Activated CD8-positive, alpha-beta memory T cell treated with anti-CD3 and anti-CD28 coated beads, Interleukin-2, amount 50 U/mL, for 24 hours (primary cell): ENCODE results near the gene KCNAB1.

ENCODE experiments used
- DNase-seq: peaks from one replicate; pipeline ENCODE4 v3.0.0-alpha.2; 2020; ENCODE audit errors: extremely low read depth

The KCNAB1 gene

GRCh38 chr3:156576051-156576450, 455.7 kb downstream of the KCNAB1 start:
- DNase-seq, result no peak

DNA sequence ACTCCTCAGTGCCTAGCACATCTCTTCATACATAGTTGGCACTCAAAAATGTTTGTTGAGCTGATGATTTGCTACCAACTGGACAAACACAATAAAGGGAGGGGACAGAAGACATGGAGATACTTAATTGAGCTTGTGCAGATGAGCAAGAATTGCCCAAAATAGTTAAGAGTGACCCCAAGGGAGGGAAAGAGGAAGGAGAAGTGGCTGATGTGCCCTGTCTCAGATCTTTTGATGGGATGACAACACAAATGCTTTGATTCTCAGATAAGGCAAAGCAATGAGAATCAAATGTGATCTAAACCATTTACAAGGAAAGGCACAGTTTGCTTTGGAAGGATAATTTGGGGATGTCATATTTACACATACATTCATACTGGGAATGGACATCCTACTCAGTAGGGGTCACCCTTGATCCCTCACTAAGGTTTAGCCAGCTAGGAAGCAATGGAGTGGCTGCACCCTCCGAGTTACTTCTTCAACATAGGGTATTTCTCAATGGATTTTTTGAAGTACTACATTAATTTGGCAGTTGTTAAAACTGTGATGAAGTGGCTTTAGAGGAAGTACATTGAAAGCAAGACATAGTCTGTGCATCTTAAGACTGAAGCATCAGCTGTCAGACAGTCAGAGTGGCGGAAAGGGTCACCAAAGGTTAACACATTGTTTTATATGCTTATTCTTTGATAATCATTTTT, 456.4 kb downstream of the KCNAB1 start:
- DNase-seq, result no peak

DNA sequence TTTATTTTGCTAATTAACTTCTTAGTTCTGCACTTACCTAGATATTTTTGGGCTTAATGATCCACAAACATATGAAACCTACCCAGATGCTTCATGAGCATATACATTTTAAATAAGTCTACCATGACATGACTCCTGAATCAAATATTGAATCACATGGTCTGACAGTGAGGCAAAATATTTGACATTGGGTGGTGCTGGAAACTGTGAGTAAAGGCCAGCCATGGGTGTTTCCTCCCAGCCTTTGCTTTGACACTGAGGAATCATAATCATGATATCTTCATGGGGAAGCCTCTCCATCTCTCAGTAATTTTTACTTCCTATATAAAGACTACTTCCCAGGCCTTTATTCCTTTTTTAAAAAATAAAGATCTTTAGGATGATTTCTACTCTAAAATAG, 457.4 kb downstream of the KCNAB1 start:
- no peak for DNase-seq

DNA sequence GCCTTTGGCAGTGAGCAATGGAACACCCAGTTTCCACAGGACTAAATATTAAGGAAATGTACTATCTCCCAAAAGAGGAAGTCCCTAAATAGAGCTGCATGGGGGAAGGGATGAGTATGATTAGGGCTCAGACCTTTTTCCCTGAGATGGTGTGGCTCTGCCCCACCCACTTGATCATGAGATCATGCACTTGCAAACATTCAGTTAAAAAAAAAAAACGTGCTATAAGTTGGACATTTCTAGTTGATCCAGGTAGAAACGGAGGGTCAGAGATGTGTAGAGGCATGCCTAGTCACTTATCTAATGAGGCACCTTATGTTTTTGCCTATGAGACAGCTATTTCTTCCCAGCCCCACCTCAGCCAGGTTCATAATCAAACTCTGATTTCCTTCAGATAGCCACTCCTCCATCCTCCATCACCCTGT, 459.1 kb downstream of the KCNAB1 start:
- no peak for DNase-seq

DNA sequence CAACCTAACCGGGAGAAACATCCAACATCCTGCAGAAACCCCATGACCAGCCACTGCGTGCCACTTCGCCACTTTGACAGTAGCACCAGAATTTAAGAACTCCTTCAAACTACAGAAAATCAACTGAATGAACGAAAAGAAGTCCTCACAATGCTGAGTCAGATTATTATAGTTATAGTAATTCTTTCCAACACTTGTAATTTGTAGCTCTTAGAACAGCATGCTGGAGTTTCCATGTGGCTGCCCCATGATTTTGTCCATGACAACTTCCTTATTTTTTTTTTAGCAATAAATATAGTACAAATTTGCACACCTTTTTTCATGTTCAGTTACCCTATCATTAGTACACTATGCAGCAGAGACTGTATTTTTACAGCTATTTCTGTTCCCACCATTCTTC, 460.7 kb downstream of the KCNAB1 start:
- DNase-seq, result no peak

- no peak for DNase-seq
Observed at GRCh38 chr3:156581954-156582353, 461.6 kb downstream of the KCNAB1 start.

GRCh38 chr3:156582532-156583183, 462.3 kb downstream of the KCNAB1 start:
- DNase-seq, result no peak

- no peak for DNase-seq
Observed at GRCh38 chr3:156583469-156583868, 463.1 kb downstream of the KCNAB1 start.

- DNase-seq, result no peak
Observed at GRCh38 chr3:156586905-156587759, 466.8 kb downstream of the KCNAB1 start.

DNA sequence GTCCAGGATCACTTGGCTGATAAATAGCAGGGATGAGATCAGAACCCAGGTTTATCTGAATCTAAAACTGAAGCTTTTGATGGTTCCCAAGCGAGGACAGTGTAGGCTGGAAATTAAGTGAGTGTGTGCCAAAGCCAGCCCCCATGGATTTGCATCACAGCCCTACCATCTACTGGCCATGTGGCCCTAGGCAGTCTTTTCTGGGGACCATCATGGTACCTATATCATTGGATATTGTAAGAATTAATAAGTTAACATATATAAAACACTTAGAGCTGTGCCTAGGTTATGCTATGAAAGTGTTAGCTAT, 467.3 kb downstream of the KCNAB1 start:
- no peak for DNase-seq
